Skin epidermis (tissue), 12 donors: ENCODE results near the gene ALDOB.
"Not testable (repeated sequence)": the region's sequence is repeated elsewhere in the genome, so short reads cannot be mapped to it uniquely, and the experiment has no call there.

ENCODE experiments used
- H3K27ac ChIP-seq, 21 experiments: fragments of 200-600 bp; sonication (generic) in 11 of 21; one replicate each; pipeline ENCODE4 v1.5.0; 2020; ENCODE audit warnings: mild to moderate bottlenecking in 3 of 21, inconsistent platforms in 2 of 21, moderate library complexity in 2 of 21
- H3K4me3 ChIP-seq, 7 experiments: fragments of 200-600 bp; sonication (generic) in 2 of 7; one replicate each; pipeline ENCODE4 v1.5.0; 2020; ENCODE audit warnings: inconsistent platforms in 2 of 7, mild to moderate bottlenecking in 2 of 7, moderate library complexity in 1 of 7

The ALDOB gene

DNA sequence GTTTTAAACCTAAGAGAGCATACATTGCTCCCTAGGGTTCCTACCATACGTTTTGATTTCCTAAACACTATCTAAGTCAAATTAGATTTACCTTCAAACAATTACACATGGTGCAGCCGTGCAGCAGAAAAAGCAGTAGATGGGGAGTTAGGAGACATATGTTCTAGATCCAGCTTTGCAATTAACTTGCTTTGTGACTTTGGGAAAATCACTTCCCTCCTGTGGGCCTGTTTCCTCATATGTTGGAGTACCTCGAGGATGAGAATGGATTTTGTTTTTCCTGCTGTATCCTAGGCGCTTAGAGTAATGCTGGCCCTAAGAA, 37.9 kb downstream of the ALDOB start:
- peak overlapping the region in 18 of 21 experiments; percentile 67 to 95 (median 90) for H3K27ac ChIP-seq
- H3K4me3 ChIP-seq: peak overlapping the region; percentile 46 to 92 (median 80)

DNA sequence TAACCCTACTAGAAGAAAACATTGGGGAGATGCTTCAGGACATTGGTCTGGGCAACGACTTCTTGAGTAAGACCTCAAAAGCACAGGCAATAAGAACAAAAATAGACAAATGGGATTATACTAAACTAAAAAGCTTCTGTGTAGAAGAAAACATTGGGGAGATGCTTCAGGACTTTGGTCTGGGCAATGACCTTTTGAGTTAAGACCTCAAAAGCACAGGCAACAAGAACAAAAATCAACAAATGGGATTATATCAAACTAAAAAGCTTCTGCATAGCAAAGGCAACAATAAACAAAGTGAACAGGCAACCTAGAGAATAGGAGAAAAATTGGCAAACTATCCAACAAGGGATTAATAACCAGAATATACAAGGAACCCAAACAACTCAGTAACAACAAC, 40.9 kb downstream of the ALDOB start:
- no peak overlapping the region for H3K27ac ChIP-seq
- H3K4me3 ChIP-seq: no peak overlapping the region

DNA sequence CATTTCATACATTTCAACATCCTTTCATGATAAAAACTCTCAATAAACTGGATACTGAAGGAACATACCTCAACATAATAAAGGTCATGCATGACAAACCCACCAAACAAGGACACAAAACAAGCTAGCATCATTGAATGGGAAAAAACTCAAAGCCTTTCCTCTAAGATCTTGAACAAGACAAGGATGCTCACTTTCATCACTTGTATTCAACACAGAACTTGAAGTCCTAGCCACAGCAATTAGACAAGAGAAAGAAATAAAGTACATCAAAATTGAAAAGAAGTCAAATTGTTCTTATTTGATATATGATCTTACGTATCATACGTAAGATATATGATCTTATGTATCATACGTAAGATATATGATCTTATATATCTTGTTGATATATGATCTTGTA, 42.4 kb downstream of the ALDOB start:
- Histone ChIP-seq H3K4me3 (no peak overlapping the region), H3K27ac (no peak overlapping the region)

DNA sequence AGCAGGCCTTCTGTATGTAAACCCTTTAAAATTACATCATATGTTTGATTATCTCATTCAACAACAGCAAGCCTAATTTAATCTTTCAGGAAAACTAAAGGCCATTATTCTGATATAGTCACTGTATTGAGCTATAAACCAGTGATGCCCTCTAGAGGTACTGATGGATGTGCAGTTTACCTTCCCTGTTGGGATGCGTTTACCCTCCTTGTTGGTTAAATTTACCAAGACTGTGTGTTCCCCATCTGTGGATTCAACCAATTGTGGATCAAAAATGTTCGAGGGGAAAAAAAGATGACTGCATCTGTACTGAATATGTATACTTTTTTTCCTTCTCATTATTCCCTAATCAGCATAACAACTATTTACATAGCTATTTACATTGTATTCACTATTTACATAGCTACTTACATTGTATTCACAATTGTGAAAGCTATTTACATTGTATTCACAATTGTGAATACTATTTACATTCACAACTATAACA, 47.0 kb downstream of the ALDOB start:
- no peak overlapping the region for H3K4me3 ChIP-seq
- no peak overlapping the region for H3K27ac ChIP-seq

DNA sequence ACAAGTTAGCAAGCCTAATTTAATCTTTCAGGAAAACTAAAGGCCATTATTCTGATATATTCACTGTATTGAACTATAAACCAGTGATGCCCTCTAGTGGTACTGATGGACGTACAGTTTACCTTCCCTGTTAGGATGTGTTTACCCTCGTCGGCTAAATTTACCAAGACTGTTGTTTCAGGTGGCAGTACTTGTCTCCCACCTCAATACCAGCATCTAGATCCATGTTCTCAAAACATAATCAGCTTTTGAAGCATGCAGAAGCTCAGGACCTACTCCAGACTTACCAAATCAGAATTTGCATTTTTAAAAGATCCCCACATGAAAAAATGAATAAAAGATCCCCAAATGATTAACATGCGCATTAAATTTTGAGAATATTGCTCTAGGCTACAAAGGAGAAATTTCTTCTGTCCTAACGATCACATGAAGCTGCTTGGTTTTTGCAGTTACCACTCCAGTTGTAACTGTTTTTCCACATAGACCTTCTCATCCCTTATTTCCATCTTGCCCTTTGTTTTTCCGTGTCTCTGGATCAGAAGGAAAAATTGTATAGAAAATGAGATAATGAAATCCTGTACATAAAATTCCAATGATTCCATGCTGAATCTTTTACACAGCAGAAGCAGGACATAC, 47.6 kb downstream of the ALDOB start:
- Histone ChIP-seq H3K27ac (no peak overlapping the region), H3K4me3 (no peak overlapping the region)

DNA sequence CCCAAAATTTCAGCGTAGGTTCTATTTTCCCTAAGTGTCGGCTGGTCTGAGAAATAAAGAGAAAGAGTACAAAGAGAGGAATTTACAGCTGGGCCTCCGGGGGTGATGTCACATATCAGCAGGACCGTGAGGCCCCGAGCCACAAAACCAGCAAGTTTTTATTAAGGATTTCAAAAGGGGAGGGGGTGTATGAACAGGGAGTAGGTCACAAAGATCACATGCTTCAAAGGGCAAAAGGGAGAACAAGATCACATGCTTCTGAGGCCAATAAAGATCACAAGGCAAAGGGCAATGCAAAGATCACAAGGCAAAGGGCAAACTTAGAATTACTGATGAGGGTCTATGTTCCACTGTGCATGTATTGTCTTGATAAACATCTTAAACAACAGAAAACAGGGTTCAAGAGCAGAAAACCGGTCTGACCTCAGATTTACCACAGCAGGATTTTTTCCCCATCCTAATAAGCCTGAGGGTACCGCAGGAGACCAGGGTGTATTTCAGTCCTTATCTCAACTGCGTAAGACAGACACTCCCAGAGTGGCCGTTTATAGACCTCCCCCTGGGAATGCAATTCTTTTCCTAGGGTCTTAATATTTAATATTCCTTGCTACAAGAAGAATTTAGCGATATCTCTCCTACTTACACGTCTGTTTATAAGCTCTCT, 50.6 kb downstream of the ALDOB start, which contains the start of gene BAAT:
Gene BAAT (minus strand): TSS at position 134 of the 664 bp plus-strand sequence. CDS start 13,602 bp downstream, outside the sequence.
- H3K4me3 ChIP-seq, H3K27ac ChIP-seq: not testable (repeated sequence)

DNA sequence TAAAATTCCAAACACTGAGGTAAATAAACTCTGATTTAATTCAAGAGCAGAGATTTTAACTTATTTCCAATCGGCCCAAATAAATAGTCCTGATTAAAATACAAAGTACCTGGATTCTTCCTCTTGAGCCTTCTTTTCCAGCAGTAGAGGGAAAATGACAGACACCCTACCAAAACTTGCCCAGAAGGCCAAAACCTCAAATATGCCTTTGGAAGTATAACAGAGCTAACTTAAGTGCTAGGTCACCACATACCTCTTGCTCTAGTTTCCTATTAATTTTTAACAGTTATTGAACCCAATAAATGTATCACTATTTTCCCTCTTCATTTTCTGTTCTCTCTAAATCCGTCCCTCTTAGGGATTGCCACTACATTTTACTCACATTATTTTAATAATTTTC, 52.2 kb downstream of the ALDOB start:
- H3K27ac ChIP-seq: no peak overlapping the region

DNA sequence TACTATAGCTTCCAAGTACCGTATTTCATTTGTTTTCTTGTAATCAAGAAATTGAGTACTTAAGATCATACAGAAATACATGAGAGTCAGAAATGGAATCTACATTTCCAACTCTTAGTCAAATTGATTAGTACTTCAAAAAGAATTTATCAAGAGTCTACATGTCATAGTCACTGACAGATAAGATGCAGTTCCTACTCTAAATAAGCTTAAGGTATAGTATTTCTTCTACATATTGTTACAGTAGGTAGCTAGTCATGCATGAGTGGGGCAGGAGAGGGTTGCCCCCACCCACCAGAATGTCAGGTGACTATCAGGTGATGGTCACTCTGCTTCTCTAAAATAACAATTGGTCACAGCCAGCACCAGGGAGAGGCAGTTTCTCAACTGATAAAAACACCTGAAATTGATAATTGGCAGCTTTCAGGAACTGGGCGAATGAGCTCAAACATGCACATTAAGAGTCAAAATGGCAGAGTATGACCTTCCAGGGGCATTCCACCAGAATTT, 53.7 kb downstream of the ALDOB start:
- H3K27ac ChIP-seq: no peak overlapping the region
- H3K4me3 ChIP-seq: no peak overlapping the region

More for the DNA sequence above, 52.2 kb downstream of the ALDOB start:
- no peak overlapping the region for H3K4me3 ChIP-seq

DNA sequence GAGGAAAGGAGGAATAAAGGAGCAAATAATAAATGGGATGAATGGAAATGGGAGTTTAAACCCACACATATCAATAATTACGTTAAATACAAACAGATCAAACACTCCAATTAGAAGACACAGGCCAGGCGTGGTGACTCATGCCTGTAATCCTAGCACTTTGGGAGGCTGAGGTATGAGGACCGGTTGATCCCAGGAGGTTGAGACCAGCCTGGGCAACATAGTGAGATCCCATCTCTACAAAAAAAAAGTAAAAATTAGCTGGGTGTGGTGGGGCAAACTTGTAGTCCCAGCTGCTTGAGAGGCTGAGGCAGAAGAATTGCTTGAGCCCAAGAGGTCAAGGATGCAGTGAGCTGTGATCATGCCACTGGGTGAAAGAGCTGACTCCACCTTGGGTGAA, 54.5 kb downstream of the ALDOB start:
- Histone ChIP-seq H3K27ac (no peak overlapping the region), H3K4me3 (no peak overlapping the region)

DNA sequence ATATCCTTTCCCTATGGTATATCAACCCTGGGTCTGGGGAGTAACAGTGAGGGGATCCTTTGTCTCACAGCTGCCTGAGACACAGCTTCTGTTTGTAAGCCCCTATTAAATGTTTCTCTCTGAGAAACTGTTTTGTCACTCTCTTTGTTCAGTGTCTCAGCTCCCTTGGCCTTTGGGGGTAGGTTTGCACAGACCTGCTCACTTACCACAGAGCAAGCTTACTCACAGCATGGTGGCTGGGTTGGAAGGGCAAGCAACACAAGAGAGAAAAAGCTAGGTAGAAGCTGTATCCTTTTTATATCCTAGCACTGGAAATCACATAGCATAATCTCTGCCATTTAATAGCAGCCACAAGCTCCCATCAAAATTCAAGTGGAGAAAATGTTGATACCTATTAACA, 55.3 kb downstream of the ALDOB start:
- Histone ChIP-seq H3K4me3 (no peak overlapping the region), H3K27ac (no peak overlapping the region)

DNA sequence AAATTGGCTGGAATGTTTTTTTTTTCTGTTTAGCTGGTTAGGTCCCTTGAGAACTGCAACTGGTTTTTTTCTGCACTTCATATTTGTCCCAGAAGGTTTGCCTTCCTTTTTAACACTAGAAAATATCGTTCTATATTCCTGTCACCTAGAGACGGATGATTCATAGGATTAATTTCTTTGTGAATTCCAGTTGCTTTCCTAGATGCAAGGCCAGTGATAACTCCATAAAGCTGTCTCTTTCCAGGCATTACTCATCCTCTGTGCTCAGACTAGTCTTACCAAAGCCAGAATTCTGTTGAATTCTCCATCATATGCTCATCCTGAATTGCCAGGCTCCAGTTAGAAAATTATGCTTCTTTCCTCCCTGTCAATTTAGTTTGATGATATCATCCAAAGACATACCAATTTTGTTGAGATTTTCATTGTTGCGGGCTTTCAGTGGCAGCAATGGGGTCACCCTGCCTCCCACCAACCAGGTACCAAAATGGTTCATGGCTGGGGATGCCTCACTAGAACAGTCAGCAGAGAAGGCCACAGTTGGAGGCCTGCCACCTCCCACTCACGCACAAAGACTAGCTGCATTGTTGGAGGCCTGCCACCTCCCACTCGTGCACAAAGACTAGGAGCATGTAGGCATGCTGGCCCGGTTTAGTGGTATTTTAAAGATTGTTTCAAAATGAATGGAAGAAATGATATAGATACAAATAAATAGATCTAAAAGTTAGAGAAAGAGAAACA, 59.3 kb downstream of the ALDOB start:
- no peak overlapping the region for H3K4me3 ChIP-seq
- no peak overlapping the region for H3K27ac ChIP-seq

DNA sequence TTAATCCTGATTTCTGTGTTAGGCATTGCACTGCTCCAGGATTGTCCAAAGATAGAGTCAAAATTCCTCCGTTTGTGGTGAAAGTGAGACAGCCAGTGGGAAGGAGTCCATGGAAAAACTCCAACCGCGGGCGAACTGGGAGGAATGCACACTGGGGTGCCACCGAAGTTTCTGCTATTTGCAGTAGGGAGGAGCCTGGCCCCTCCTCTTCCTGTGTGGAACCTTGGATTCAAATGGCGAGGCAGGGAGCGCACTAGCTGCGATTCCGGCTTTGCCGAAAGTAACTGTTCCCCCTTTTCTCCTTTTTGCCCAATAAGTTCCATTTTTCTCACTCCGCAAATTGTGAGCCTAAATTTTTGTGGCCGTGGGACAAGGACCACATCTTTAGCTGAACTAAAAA, 60.0 kb downstream of the ALDOB start:
- Histone ChIP-seq H3K27ac (no peak overlapping the region), H3K4me3 (no peak overlapping the region)

DNA sequence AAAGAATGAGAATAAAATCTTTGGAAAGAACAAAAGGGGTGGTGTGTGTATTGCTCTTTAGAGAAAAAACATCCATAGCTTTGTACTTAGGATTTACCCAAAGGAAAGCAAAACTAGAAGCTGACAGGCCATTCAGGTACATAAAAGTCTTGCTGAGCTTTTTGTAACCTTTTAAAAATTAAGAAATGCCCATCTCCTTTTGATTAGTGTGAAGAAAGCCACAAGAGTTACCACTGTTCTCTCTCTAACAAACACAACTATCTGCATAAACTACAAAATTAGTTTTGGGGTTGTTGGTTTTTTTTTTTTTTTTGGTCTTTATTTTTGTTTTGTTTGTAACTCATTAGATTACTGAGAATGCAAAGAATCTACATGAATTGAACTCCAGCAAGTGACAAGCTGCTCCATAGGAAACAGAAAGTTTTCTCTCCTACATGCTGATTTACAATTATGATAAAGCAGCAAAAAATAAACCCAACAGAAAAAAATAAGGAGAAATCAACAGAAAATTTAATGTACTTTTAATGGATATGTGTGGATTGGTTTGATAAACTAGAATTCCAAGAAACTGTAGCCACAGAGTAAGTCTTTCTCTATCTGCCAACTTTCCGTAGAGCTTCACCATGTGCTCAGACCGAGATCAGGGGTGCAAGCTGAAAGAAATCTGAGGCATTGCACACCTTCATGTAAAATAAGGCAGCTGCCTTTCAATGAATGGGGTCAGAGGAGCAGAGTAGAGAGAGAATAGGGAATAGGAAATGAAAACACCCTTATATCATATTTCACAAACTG, 63.1 kb downstream of the ALDOB start:
- Histone ChIP-seq H3K27ac (no peak overlapping the region), H3K4me3 (no peak overlapping the region)

DNA sequence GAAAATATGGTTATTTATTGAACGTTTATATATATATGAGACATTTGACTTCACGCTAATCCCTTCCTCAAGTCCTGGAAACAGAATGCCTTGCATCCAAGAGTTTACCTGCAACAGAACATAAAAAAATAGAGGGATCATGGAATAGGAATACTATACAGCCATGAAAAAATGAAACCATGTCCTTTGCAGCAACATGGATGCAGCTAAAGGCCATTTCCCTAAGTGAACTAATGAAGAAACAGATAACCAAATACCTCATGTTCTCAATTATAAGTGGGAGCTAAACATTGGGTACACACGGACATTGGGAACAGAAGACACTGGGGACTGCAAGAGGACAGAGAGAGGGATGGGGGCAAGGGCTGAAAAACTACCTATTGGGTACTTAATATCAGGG, 63.8 kb downstream of the ALDOB start:
- H3K4me3 ChIP-seq: no peak overlapping the region
- H3K27ac ChIP-seq: no peak overlapping the region
